ENCODE measurements around the gene GABRD.

The GABRD gene

DNA sequence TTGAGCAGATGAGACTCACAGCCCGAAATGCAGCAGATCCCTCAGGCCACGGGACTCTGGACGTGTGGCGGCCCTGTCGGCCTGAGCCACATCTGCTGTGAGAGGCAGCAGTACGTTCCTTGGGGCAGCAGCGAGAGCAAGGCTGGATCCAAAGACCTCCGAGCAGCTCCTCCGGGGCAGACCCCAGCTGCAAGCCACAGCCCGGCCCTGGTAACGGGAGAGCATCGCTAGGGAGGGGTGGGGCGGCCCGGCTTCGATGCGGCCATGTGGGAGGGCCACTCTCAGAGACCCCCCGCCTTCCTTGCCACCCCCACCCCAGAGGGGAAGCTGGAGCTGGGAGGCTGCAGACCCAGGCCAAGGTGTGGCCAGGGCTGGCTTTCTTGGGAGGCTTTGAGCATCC lies 48.8 kb downstream of the GABRD start:
- no peak for DNase-seq (ENCODE audit: low read depth)
- no peak overlapping the region for H3K4me3 ChIP-seq (ENCODE audit: low read length)
- TF ChIP-seq, protein P1, sequence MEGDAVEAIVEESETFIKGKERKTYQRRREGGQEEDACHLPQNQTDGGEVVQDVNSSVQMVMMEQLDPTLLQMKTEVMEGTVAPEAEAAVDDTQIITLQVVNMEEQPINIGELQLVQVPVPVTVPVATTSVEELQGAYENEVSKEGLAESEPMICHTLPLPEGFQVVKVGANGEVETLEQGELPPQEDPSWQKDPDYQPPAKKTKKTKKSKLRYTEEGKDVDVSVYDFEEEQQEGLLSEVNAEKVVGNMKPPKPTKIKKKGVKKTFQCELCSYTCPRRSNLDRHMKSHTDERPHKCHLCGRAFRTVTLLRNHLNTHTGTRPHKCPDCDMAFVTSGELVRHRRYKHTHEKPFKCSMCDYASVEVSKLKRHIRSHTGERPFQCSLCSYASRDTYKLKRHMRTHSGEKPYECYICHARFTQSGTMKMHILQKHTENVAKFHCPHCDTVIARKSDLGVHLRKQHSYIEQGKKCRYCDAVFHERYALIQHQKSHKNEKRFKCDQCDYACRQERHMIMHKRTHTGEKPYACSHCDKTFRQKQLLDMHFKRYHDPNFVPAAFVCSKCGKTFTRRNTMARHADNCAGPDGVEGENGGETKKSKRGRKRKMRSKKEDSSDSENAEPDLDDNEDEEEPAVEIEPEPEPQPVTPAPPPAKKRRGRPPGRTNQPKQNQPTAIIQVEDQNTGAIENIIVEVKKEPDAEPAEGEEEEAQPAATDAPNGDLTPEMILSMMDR (conservative IDR thresholded peaks at IDR 0.05; ENCODE audit: low read length), result no peak

DNA sequence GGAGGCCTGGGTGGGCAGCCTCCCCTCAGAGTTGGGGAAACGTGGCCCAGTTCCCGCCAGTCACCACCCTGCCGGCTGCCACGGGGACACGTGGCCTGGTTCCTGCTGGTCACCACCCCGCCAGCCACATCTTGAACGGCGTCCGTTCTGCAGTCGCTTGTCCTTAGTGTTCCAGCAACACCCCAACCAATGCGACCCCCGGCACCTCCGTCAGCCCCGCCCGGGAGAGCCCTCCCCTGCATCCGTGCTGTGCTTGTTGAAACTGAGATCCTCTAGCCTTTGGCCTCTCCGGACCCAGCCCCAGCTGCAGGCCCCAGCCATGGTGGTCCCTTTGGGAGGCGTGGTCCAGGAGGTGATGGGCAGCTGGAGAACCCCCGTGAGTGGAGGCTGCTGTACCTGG lies 49.8 kb downstream of the GABRD start:
- TF ChIP-seq, protein P1 (conservative IDR thresholded peaks at IDR 0.05; ENCODE audit: low read length), result no peak
- H3K4me3 ChIP-seq (ENCODE audit: low read length), result no peak overlapping the region
- no peak for DNase-seq (ENCODE audit: low read depth)

DNA sequence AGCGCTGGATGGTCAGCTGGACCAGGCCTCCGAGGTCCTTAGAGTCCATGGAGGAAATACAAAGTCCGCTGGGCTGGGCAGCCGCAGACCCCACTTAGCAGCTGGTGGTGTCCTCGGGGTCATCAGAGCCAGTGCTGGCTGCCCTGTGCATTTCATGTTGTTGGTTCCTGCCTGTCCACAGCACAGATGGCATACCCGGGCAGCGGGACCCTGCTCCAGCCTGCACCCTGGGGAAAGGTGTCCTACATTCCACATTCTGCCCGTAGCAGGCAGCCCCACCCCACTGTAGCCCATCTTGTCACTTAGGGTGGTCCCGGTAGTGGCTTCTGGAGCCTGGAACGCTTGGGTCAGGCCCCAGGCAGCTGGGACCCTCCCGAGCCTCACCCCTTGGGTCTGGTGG lies 50.9 kb downstream of the GABRD start:
- H3K4me3 ChIP-seq (ENCODE audit: low read length), result no peak overlapping the region
- TF ChIP-seq, protein P1 (conservative IDR thresholded peaks at IDR 0.05; ENCODE audit: low read length), result no peak
- no peak for DNase-seq (ENCODE audit: low read depth)

DNA sequence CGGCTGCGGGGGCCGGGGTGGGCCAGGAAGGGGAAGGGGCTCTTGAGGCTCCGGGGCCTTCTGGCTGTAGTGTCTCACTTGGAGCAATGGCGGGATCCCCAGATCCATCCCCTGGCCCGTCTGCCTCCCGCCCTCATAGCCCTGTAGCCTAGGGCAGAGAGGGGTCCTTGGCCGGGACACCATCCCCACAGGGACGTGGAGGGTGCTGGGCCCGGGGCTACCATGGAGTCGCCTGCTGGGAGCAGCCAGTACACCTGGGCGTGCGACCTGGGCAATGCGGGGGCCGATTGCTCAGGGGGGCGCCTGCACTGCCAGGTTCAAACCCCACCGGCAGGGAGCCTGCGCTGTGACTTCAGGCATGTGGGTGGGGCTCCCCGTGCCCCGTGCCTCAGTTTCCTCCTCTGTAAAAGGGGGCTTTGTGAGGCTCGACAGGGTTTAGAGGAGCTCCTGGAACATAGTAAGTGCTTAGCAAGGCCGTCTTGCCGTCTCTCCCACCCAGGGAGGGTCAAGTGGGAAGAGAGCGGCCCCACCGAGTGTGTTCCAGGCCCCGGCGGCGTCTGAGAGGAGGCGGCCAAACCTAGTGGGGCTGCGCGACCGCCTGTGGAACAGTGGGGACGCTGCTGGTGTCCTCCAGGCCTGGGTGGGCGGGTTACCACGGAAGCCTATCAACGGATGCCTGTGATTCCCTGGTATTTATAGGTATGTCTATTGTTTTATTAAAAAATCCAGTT lies 51.8 kb downstream of the GABRD start:
- H3K4me3 ChIP-seq (ENCODE audit: low read length), result no peak overlapping the region
- DNase-seq (ENCODE audit: low read depth), result no peak
- TF ChIP-seq, protein P1 (conservative IDR thresholded peaks at IDR 0.05; ENCODE audit: low read length), result no peak

DNA sequence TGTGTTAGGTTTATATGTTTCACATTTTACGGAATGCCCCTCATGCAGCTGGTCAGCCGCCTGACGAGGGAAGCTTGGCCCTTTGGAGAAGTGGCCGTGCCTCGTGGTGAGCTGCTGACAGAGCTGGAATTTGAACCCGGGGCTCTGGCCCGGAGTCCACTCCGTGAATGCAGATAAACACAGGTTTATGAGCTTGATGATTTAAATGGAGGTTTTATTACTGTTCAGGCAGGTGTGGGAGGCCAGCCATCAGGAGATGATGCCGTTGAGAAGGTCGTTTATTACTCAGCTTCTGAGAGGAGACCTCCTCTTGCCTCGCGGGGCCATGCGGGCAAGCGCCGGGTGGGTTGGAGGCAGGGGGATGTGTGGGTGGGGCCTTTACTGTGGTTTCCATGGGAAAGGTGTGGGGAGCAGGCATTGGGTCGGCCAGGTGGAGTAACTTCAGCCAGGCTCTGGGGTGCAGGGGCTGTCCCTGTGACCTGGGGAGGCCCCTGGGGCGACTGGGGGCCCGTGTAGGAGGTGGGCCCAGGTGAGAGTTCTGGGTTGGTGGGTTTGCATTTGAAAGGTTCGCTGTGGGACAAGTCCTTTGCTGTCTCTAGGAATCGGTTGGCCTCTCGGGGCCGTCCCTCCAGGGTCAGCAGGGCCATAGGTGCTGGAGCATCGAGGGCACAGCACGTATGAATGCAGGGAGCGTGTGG lies 53.1 kb downstream of the GABRD start:
- DNase-seq (ENCODE audit: low read depth), result no peak
- TF ChIP-seq, protein P1 (conservative IDR thresholded peaks at IDR 0.05; ENCODE audit: low read length), result no peak
- H3K4me3 ChIP-seq (ENCODE audit: low read length), result no peak overlapping the region

DNA sequence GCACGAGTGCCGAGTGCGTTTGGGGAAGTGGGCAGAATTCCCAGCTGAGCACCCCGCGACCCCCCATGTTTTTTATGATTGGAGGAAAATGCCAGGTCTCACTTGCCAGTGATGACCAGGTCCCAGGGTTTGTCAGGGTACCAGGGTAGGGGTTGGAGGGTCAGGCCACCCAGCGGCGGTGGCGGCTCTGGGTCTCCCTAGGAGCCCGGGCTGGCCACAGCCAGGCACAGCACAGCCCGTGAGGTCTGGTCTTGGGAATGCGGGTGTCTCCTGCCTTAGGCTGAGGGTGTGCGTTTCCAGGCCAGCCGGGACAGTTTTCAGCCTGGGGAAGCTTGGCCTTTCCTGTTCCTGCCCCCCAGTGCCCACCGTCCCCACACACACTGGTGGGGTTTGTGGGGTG lies 53.7 kb downstream of the GABRD start:
- no peak overlapping the region for H3K4me3 ChIP-seq (ENCODE audit: low read length)
- TF ChIP-seq, protein P1 (conservative IDR thresholded peaks at IDR 0.05; ENCODE audit: low read length), result no peak
- DNase-seq (ENCODE audit: low read depth), result no peak
